Measurements from ENCODE around the gene HMCN1.

Gene HMCN1

DNA sequence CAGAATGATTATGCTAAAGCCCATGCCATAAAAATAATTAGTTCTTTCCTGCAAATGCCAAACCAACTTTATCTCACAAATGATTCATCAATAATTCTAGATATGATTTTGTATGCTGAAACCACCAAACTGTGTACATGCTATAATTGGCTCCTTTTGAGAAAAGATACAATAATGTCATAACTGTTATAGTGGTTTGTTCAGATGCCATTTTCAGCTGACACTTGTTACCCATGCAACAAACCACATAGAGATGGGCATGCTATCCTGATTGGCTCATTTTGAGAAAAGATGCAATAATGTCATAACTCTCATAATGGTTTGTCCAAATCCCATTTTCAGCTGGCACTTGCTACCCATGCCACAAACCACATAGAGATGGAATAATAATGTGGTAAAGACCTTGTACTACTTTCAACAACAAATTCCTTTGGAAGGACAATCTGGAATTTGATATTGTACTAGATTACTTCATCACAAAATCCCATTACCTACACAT, 357.1 kb downstream of the HMCN1 start:
- in situ Hi-C loops (cut with HindIII; ENCODE audit: low pct_unique_long_range_greater_than_20kb, low sequenced_read_pairs): no loop called here

DNA sequence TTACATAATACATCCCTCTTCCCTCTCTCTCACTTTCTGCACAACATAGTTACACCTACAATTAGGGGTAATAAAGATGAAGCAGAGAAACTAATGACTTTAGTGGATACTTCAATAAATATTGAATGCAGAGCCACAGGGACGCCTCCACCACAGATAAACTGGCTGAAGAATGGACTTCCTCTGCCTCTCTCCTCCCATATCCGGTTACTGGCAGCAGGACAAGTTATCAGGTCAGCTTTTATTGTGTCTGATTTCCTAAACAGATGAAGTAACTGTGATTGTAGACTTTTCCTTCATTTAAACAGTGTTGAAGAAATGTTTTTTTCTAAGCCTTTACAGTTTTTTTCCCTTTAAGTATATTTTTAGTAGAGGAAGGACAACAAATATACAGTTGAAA, 359.2 kb downstream of the HMCN1 start:
- no peak for DNase-seq (ENCODE audit: low read depth in 1 of 2, low spot score in 1 of 2)
- in situ Hi-C loops (cut with HindIII; ENCODE audit: low pct_unique_long_range_greater_than_20kb, low sequenced_read_pairs): no loop called here
- no peak for TF ChIP-seq JUND (IDR thresholded peaks at IDR 0.05; ENCODE audit: low read depth)

More for the DNA sequence above, 357.1 kb downstream of the HMCN1 start:
- no peak for DNase-seq (ENCODE audit: low read depth in 1 of 2, low spot score in 1 of 2)
- TF ChIP-seq JUND (IDR thresholded peaks at IDR 0.05; ENCODE audit: low read depth): no peak

DNA sequence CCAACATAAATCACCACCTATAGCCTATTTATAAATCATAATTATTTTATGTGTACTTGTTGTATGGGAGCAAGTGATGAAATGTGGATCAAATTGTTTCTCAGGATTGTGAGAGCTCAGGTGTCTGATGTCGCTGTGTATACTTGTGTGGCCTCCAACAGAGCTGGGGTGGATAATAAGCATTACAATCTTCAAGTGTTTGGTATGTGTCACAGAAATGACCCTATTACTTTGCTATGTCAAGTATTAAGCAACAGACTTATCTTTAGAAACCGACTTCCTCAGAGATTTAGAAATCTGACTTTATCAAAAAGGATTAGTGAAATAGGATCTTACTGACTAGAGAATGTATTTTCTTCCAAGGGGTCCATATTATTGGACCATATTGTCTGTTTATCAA, 360.0 kb downstream of the HMCN1 start:
- in situ Hi-C loops (cut with HindIII; ENCODE audit: low pct_unique_long_range_greater_than_20kb, low sequenced_read_pairs): no loop called here
- no peak for DNase-seq (ENCODE audit: low read depth in 1 of 2, low spot score in 1 of 2)
- no peak for TF ChIP-seq JUND (IDR thresholded peaks at IDR 0.05; ENCODE audit: low read depth)

DNA sequence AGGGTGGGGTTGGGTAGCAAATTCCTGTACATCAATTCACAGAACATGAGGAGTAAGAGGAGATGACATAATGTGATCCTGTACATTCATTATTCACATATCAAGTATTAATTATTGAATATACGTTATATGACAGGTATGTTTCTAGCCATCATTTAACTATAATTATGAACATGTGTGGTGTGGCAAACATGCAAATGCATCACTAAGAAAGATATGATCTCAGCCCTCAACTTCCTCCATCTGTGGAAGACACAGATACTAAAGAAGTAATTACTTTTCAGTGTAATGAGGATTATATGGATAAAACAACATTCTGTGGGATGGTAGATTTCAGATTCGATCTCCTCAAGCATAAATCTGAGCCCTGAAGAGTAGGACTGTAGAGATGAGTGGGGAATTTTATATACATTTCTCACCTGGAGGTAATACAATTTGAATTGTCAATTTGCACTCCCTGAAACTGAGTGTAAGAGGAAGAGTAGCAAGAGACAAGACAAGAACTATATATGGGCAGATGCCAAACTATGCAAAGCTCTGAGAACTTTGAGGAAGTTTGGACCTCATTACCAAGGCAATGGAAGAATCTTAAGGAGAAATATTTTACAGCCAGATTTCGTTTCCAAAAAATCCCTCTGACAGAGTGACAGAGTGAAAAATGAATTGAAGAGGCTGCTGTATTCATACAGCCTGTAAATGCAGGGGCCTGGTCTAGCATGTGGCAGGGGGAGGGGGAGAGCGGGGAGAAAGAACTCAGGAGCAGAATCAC, 365.3 kb downstream of the HMCN1 start:
- in situ Hi-C loops (cut with HindIII; ENCODE audit: low pct_unique_long_range_greater_than_20kb, low sequenced_read_pairs): no loop called here

DNA sequence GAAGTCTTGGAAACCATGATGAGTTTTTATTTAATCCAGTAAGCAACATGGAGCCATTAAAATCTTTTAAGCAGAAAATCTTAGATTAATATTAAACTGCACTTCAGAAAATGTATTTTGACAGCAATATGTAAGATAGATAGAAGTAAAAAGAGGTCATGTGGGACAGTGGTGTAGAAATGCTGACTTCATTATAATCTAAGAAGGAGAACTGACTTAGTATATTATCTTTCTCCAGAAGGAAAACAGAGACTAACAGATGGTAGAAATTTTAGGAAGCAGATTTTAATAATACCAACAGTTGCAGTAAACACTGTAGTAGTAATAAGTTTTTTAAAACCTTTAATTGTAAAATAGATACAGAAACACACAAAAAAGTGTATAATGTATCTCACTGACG, 367.9 kb downstream of the HMCN1 start:
- no peak for DNase-seq (ENCODE audit: low read depth in 1 of 2, low spot score in 1 of 2)
- in situ Hi-C loops (cut with HindIII; ENCODE audit: low pct_unique_long_range_greater_than_20kb, low sequenced_read_pairs): no loop called here
- TF ChIP-seq JUND (IDR thresholded peaks at IDR 0.05; ENCODE audit: low read depth): no peak

More for the DNA sequence above, 365.3 kb downstream of the HMCN1 start:
- no peak for TF ChIP-seq JUND (IDR thresholded peaks at IDR 0.05; ENCODE audit: low read depth)
- DNase-seq (ENCODE audit: low read depth in 1 of 2, low spot score in 1 of 2): no peak

DNA sequence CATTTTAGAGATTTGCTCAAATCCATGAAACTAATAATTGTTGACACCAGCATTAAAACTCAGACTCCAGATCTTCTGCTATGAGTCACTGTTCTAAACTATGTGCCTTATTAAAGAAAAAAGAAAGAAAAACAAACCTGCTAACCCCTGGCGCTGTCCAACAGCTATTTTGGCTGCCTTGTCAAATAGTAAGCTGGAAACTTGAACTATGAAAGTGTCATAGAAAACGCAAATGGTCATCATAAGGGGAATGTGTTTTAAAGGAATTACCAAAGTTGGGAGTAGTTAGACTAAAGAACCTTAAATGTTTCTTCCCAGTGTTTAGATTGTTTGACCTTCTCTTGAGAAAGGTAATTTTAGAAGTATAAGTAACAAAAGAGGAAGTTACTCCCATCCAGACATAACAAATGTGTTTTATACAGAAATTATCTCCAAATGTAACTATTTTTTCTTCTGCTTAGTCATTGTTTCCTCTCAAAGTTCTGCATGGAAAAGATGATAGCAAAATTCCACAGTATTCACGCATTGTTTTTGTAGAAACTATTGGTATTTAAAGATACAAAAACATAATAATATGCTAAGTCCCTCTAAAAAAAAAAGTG, 368.5 kb downstream of the HMCN1 start:
- in situ Hi-C loops (cut with HindIII; ENCODE audit: low pct_unique_long_range_greater_than_20kb, low sequenced_read_pairs): no loop called here
- peak; percentile 14; the same call in 1 of the 2 replicates for TF ChIP-seq JUND (IDR thresholded peaks at IDR 0.05; ENCODE audit: low read depth)
- DNase-seq (ENCODE audit: low read depth in 1 of 2, low spot score in 1 of 2): peak in 1 of 2 experiments; percentile 54

DNA sequence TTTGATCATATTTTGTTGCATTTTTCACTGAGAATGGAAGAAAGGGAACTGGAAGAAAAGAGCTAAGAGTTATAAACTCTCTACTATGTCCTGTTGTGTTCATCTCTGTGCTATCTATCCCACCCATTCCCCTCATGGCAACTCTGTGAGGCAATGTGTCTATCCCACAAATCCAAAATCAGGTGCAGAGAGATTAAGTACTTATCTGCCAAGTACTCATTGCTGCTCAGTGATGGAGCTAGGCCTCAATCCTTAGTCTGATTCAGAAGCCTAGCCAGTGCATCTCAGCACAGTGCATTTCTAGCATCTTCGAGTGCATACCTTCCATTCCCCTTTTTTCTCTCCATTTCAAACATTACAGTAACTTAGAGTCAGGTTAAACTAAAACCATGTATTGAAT, 370.3 kb downstream of the HMCN1 start:
- TF ChIP-seq JUND (IDR thresholded peaks at IDR 0.05; ENCODE audit: low read depth): no peak
- no peak for DNase-seq (ENCODE audit: low read depth in 1 of 2, low spot score in 1 of 2)
- in situ Hi-C loops (cut with HindIII; ENCODE audit: low pct_unique_long_range_greater_than_20kb, low sequenced_read_pairs): no loop called here

DNA sequence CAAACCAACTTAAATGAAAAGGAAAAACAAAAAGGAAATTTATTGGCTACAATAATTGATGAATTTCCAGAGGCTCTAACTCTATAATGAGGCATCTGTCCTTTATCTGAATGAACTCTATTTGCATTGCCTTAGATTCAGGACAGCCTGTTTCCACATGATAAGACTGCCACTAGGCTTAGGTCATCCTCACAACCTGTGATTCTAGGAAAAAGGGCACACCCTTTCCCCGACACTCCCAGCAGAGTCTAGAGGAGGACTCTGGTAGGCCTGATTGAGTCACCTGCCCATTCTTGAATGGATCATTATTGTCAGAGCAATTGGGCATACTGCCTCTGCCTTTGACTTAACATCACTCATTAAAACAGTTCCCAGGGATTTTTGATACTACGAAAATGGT, 378.1 kb downstream of the HMCN1 start:
- DNase-seq (ENCODE audit: low read depth in 1 of 2, low spot score in 1 of 2): no peak
- no peak for TF ChIP-seq JUND (IDR thresholded peaks at IDR 0.05; ENCODE audit: low read depth)
- in situ Hi-C loops (cut with HindIII; ENCODE audit: low pct_unique_long_range_greater_than_20kb, low sequenced_read_pairs): no loop called here

DNA sequence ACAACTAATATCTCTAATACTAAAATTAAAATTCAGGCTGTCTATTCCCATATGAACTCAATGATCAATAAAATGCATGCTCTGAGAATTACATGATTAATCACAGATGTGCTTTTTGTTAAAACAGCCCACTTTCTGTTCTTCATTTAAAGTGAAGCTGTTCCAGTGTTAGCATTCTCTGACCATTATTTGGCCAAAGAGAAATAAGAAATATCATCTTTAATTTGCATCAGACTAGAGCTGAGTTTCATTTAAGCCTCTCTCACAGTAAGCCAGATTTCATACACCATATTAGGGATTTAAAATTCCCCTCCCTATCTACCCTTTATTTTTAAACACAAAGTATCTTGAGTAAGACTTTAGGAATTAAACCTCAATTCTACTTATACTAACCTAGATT, 379.3 kb downstream of the HMCN1 start:
- no peak for DNase-seq (ENCODE audit: low read depth in 1 of 2, low spot score in 1 of 2)
- TF ChIP-seq JUND (IDR thresholded peaks at IDR 0.05; ENCODE audit: low read depth): no peak
- in situ Hi-C loops (cut with HindIII; ENCODE audit: low pct_unique_long_range_greater_than_20kb, low sequenced_read_pairs): no loop called here

DNA sequence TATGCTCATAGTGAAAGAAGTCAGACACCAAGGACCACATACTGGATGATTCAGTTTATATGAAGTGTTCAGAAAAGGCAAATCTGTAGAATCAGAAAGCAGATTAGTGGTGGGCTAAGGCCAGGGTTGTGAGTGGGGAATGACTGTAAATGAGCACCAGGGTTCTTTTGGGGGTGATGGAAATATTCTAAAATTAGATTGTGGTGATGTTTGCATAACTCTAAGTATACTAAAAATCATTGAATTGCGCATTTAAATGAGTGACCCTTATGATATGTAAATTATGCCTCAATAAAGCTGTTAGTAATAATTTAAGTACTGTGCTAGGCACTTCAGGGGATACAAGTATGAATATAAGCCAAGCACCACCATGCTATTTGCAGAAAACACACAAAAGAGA, 384.5 kb downstream of the HMCN1 start:
- DNase-seq (ENCODE audit: low read depth in 1 of 2, low spot score in 1 of 2): no peak
- in situ Hi-C loops (cut with HindIII; ENCODE audit: low pct_unique_long_range_greater_than_20kb, low sequenced_read_pairs): no loop called here
- no peak for TF ChIP-seq JUND (IDR thresholded peaks at IDR 0.05; ENCODE audit: low read depth)

DNA sequence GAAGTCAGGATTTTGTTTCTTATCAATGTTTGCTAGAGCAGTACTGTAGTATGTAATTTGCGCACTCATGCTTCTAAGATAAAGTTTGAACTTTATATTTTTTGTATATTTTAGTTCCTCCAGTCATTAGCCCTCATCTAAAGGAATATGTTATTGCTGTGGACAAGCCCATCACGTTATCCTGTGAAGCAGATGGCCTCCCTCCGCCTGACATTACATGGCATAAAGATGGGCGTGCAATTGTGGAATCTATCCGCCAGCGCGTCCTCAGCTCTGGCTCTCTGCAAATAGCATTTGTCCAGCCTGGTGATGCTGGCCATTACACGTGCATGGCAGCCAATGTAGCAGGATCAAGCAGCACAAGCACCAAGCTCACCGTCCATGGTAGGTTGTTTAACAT, 388.6 kb downstream of the HMCN1 start:
- DNase-seq (ENCODE audit: low read depth in 1 of 2, low spot score in 1 of 2): no peak
- in situ Hi-C loops (cut with HindIII; ENCODE audit: low pct_unique_long_range_greater_than_20kb, low sequenced_read_pairs): no loop called here
- TF ChIP-seq JUND (IDR thresholded peaks at IDR 0.05; ENCODE audit: low read depth): no peak

DNA sequence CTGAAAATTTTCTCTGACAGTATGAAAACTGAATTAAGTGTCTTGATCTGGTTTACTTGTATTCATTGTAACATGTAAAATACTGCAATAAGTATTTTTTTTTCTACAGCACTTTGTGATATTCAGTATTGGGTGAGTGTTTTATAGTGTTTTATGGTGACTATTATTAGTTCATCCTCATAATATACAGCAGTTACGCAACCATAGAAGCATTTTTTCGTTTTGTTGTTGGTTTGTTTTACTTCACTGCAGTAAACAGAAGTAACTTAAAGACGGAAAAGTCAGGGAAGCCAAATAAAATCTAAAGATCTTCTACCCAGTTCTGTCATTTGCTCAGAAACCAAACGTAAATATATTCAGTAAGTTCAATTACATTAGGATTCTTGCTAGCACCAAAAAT, 390.8 kb downstream of the HMCN1 start:
- DNase-seq (ENCODE audit: low read depth in 1 of 2, low spot score in 1 of 2): no peak
- TF ChIP-seq JUND (IDR thresholded peaks at IDR 0.05; ENCODE audit: low read depth): no peak
- in situ Hi-C loops (cut with HindIII; ENCODE audit: low pct_unique_long_range_greater_than_20kb, low sequenced_read_pairs): no loop called here

DNA sequence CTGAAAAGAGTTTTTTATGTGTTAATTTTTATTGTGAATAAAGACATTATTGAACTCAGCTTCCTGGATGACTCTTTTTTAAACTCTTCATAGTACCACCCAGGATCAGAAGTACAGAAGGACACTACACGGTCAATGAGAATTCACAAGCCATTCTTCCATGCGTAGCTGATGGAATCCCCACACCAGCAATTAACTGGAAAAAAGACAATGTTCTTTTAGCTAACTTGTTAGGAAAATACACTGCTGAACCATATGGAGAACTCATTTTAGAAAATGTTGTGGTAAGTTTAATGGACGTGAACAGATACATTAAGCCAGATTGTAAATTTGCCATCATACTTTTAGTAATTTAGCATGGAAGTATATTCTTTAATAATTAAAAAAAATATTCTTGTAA, 391.3 kb downstream of the HMCN1 start:
- DNase-seq (ENCODE audit: low read depth in 1 of 2, low spot score in 1 of 2): no peak
- in situ Hi-C loops (cut with HindIII; ENCODE audit: low pct_unique_long_range_greater_than_20kb, low sequenced_read_pairs): no loop called here
- TF ChIP-seq JUND (IDR thresholded peaks at IDR 0.05; ENCODE audit: low read depth): no peak

Data from T47D (cell line).